ENCODE measurements around the gene BCL2.
A peak's percentile ranks its signal among the peaks of the same experiment; 100 is the strongest.

The BCL2 gene

GRCh38 chr18:63326011-63326410 lies 6.4 kb upstream of the BCL2 start:
- no peak for DNase-seq (ENCODE audit: low read depth in 2 of 2)

GRCh38 chr18:63325086-63325686 lies 5.6 kb upstream of the BCL2 start:
- no peak for DNase-seq (ENCODE audit: low read depth in 2 of 2)

GRCh38 chr18:63322908-63323634 lies 3.5 kb upstream of the BCL2 start:
- no peak for DNase-seq (ENCODE audit: low read depth in 2 of 2)

GRCh38 chr18:63322206-63322605 lies 2.6 kb upstream of the BCL2 start:
- no peak for DNase-seq (ENCODE audit: low read depth in 2 of 2)

GRCh38 chr18:63321291-63321690 lies 1.7 kb upstream of the BCL2 start:
- DNase-seq (ENCODE audit: low read depth in 2 of 2) = no peak

GRCh38 chr18:63320975-63321265 lies 1.4 kb upstream of the BCL2 start:
- no peak for DNase-seq (ENCODE audit: low read depth in 2 of 2)

- DNase-seq (ENCODE audit: low read depth in 2 of 2) = peak; percentile 59 to 64
Observed at GRCh38 chr18:63320123-63320974, 780 bp upstream of the BCL2 start.

GRCh38 chr18:63318889-63319382 lies 633 bp downstream of the BCL2 start:
- DNase-seq (ENCODE audit: low read depth in 2 of 2) = no peak

GRCh38 chr18:63317982-63318888 lies 1.3 kb downstream of the BCL2 start:
- no peak for DNase-seq (ENCODE audit: low read depth in 2 of 2)

- DNase-seq (ENCODE audit: low read depth in 2 of 2) = no peak
Observed at GRCh38 chr18:63317556-63317946, 2.0 kb downstream of the BCL2 start.

- DNase-seq (ENCODE audit: low read depth in 2 of 2) = no peak
Observed at GRCh38 chr18:63316612-63317555, 2.7 kb downstream of the BCL2 start.

- DNase-seq (ENCODE audit: low read depth in 2 of 2) = no peak
Observed at GRCh38 chr18:63315876-63316275, 3.7 kb downstream of the BCL2 start.

- DNase-seq (ENCODE audit: low read depth in 2 of 2) = no peak
Observed at GRCh38 chr18:63315131-63315662, 4.4 kb downstream of the BCL2 start.

- DNase-seq (ENCODE audit: low read depth in 2 of 2) = no peak
Observed at GRCh38 chr18:63314062-63314790, 5.3 kb downstream of the BCL2 start.

- DNase-seq (ENCODE audit: low read depth in 2 of 2) = no peak
Observed at GRCh38 chr18:63313396-63313917, 6.1 kb downstream of the BCL2 start.

GRCh38 chr18:63312737-63313395 lies 6.7 kb downstream of the BCL2 start:
- no peak for DNase-seq (ENCODE audit: low read depth in 2 of 2)

- no peak for DNase-seq (ENCODE audit: low read depth in 2 of 2)
Observed at GRCh38 chr18:63312019-63312409, 7.6 kb downstream of the BCL2 start.

- DNase-seq (ENCODE audit: low read depth in 2 of 2) = no peak
Observed at GRCh38 chr18:63311118-63312018, 8.2 kb downstream of the BCL2 start.
